ENCODE data around the gene ZNF574. TPM values are rescaled to one million over a fixed set of nuclear protein-coding genes. Genes with fewer than 3 reads are reported as not detected.

The ZNF574 gene
- total RNA-seq, 1 donor from 2014 or later = 15.2 TPM

GRCh38 chr19:42060117-42060516 lies 15.8 kb upstream of the ZNF574 start:
- H3K27ac Mint-ChIP-seq (ENCODE audit: unreplicated experiment) = no peak overlapping the region
- DNase-seq (ENCODE audit: extremely low spot score, unreplicated experiment) = no peak
- H3K4me3 Mint-ChIP-seq (ENCODE audit: unreplicated experiment) = no peak overlapping the region
- H3K27me3 Mint-ChIP-seq (ENCODE audit: unreplicated experiment) = peaks cover 19% of the 10 kb centered on the region
- no peaks in the 10 kb centered on the region for H3K9me3 Mint-ChIP-seq (ENCODE audit: unreplicated experiment)
- no peaks in the 10 kb centered on the region for H3K36me3 Mint-ChIP-seq (ENCODE audit: unreplicated experiment)
- no peak for TF ChIP-seq CTCF (IDR thresholded peaks at IDR 0.05)
- no peaks in the 10 kb centered on the region for H3K4me1 Mint-ChIP-seq (ENCODE audit: unreplicated experiment)

GRCh38 chr19:42062381-42062780 lies 13.6 kb upstream of the ZNF574 start:
- no peak for DNase-seq (ENCODE audit: extremely low spot score, unreplicated experiment)
- no peaks in the 10 kb centered on the region for H3K9me3 Mint-ChIP-seq (ENCODE audit: unreplicated experiment)
- H3K27ac Mint-ChIP-seq (ENCODE audit: unreplicated experiment) = no peak overlapping the region
- no peak overlapping the region for H3K4me3 Mint-ChIP-seq (ENCODE audit: unreplicated experiment)
- no peaks in the 10 kb centered on the region for H3K36me3 Mint-ChIP-seq (ENCODE audit: unreplicated experiment)
- TF ChIP-seq CTCF (IDR thresholded peaks at IDR 0.05) = no peak
- H3K27me3 Mint-ChIP-seq (ENCODE audit: unreplicated experiment) = peaks cover 19% of the 10 kb centered on the region
- H3K4me1 Mint-ChIP-seq (ENCODE audit: unreplicated experiment) = no peaks in the 10 kb centered on the region

GRCh38 chr19:42064432-42064831 lies 11.5 kb upstream of the ZNF574 start:
- no peak overlapping the region for H3K27ac Mint-ChIP-seq (ENCODE audit: unreplicated experiment)
- no peak for DNase-seq (ENCODE audit: extremely low spot score, unreplicated experiment)
- H3K4me3 Mint-ChIP-seq (ENCODE audit: unreplicated experiment) = no peak overlapping the region
- H3K4me1 Mint-ChIP-seq (ENCODE audit: unreplicated experiment) = no peaks in the 10 kb centered on the region
- no peak for TF ChIP-seq CTCF (IDR thresholded peaks at IDR 0.05)
- H3K27me3 Mint-ChIP-seq (ENCODE audit: unreplicated experiment) = peaks cover 16% of the 10 kb centered on the region
- no peaks in the 10 kb centered on the region for H3K36me3 Mint-ChIP-seq (ENCODE audit: unreplicated experiment)
- no peaks in the 10 kb centered on the region for H3K9me3 Mint-ChIP-seq (ENCODE audit: unreplicated experiment)

- Mint-ChIP-seq H3K4me1 (ENCODE audit: unreplicated experiment) (no peaks in the 10 kb centered on the region), H3K27me3 (ENCODE audit: unreplicated experiment) (peaks cover 16% of the 10 kb centered on the region), H3K27ac (ENCODE audit: unreplicated experiment) (no peak overlapping the region), H3K36me3 (ENCODE audit: unreplicated experiment) (no peaks in the 10 kb centered on the region), H3K9me3 (ENCODE audit: unreplicated experiment) (no peaks in the 10 kb centered on the region), H3K4me3 (ENCODE audit: unreplicated experiment) (no peak overlapping the region)
- DNase-seq (ENCODE audit: extremely low spot score, unreplicated experiment) = no peak
- TF ChIP-seq CTCF (IDR thresholded peaks at IDR 0.05) = no peak
Observed at GRCh38 chr19:42065051-42065450, 10.9 kb upstream of the ZNF574 start.

GRCh38 chr19:42065511-42065910 lies 10.5 kb upstream of the ZNF574 start:
- no peak overlapping the region for H3K4me3 Mint-ChIP-seq (ENCODE audit: unreplicated experiment)
- H3K9me3 Mint-ChIP-seq (ENCODE audit: unreplicated experiment) = no peaks in the 10 kb centered on the region
- H3K27ac Mint-ChIP-seq (ENCODE audit: unreplicated experiment) = no peak overlapping the region
- H3K27me3 Mint-ChIP-seq (ENCODE audit: unreplicated experiment) = peaks cover 16% of the 10 kb centered on the region
- H3K36me3 Mint-ChIP-seq (ENCODE audit: unreplicated experiment) = no peaks in the 10 kb centered on the region
- H3K4me1 Mint-ChIP-seq (ENCODE audit: unreplicated experiment) = no peaks in the 10 kb centered on the region
- no peak for DNase-seq (ENCODE audit: extremely low spot score, unreplicated experiment)
- no peak for TF ChIP-seq CTCF (IDR thresholded peaks at IDR 0.05)
